Peyer's patch (tissue), 4 donors: Measurements from ENCODE around the gene GDI2. TPM values are rescaled to one million over a fixed set of nuclear protein-coding genes. Genes with fewer than 3 reads are reported as not detected.
"Not testable (repeated sequence)": the region's sequence is repeated elsewhere in the genome, so short reads cannot be mapped to it uniquely, and the experiment has no call there.

ENCODE experiments used
- DNase-seq, 3 donors: peaks; one replicate each; pipeline ENCODE4 v3.0.0-alpha.2; 2017 to 2019
- H3K27ac ChIP-seq, 4 donors: fragments of 200-600 bp; sonication (generic); one replicate each; pipeline ENCODE4 v1.5.1; 2016 to 2019
- H3K27me3 ChIP-seq, 2 donors: fragments of 200-600 bp; sonication (generic); one replicate each; pipeline ENCODE4 v1.5.1; 2019
- H3K36me3 ChIP-seq, 3 donors: fragments of 200-600 bp; sonication (generic); one replicate each; pipeline ENCODE4 v1.5.1; 2016 to 2019
- H3K4me1 ChIP-seq, 4 donors: fragments of 200-600 bp; sonication (generic); one replicate each; pipeline ENCODE4 v1.5.1; 2016 to 2019
- H3K4me3 ChIP-seq, 4 donors: fragments of 200-600 bp; sonication (generic); 1 replicate in 3 of 4; 2 replicates in 1 of 4; pipeline ENCODE4 v1.5.1; 2016 to 2019; ENCODE audit warnings: mild to moderate bottlenecking in 1 of 4
- H3K9me3 ChIP-seq, 4 donors: fragments of 200-600 bp; sonication (generic); one replicate each; pipeline ENCODE4 v1.5.1; 2016 to 2019; ENCODE audit warnings: mild to moderate bottlenecking in 1 of 4
- CTCF ChIP-seq, 6 experiments: fragments of 450-650 bp in 4 of 6; fragments of 200-600 bp in 2 of 6; sonication (generic) in 1 of 6; IDR thresholded peaks; one replicate each; pipeline ENCODE4 v1.5.1; 2017 to 2019; ENCODE audit warnings: antibody characterized with exemption in 6 of 6, mild to moderate bottlenecking in 3 of 6, moderate library complexity in 1 of 6
- POLR2A ChIP-seq, 2 donors: fragments of 450-650 bp; IDR thresholded peaks; one replicate each; pipeline ENCODE4 v1.5.1; 2017; ENCODE audit warnings: antibody characterized with exemption in 2 of 2, mild to moderate bottlenecking in 2 of 2, moderate library complexity in 2 of 2
- total RNA-seq, 4 donors: library from RNA; depleted of rRNA; stranded (reverse); fragments of >200 nt; gene quantifications; one replicate each; pipeline ENCODE4 v1.1.0, GENCODE V29; 2016

GDI2 gene
- total RNA-seq, 4 donors from 2014 or later: 182 to 326 (median 260) TPM

GRCh38 chr10:5854131-5854475, 40.9 kb upstream of the GDI2 start:
- H3K9me3 ChIP-seq: no peaks in the 10 kb centered on the region
- DNase-seq: no peak
- H3K27me3 ChIP-seq: no peaks in the 10 kb centered on the region
- no peak overlapping the region for H3K27ac ChIP-seq
- no peaks in the 10 kb centered on the region for H3K4me1 ChIP-seq
- TF ChIP-seq CTCF (IDR thresholded peaks at IDR 0.05): no peak
- H3K36me3 ChIP-seq: no peaks in the 10 kb centered on the region
- no peak overlapping the region for H3K4me3 ChIP-seq

DNA sequence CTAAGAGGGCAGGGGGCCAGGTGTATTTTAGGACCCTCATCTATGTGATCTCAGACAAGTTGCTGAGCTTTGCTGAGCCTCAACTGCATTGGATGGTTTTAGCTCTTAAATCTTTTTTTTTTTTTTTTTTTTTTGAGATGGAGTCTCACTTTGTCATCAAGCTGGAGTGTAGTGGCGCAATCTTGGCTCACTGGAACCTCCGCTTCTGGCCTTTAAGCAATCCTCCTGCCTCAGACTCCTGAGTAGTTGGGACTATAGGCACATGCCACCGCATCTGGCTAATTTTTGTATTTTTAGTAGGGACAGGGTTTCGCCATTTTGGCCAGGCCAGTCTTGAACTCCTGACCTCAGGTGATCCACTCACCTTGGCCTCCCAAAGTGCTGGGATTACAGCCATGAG, 33.4 kb upstream of the GDI2 start:
- H3K27ac ChIP-seq: peak overlapping the region in 1 of 4 donors; percentile 68
- H3K36me3 ChIP-seq: not testable (repeated sequence)

GRCh38 chr10:5844345-5845055, 31.3 kb upstream of the GDI2 start:
- Histone ChIP-seq H3K4me3 (no peak overlapping the region), H3K36me3 (no peaks in the 10 kb centered on the region), H3K9me3 (no peaks in the 10 kb centered on the region), H3K27ac (peak overlapping the region in 1 of 4 donors; percentile 68), H3K27me3 (no peaks in the 10 kb centered on the region), H3K4me1 (peaks cover 0 to 8% (median 3%) of the 10 kb centered on the region in 4 donors)
- TF ChIP-seq CTCF (IDR thresholded peaks at IDR 0.05) (no peak), POLR2A (IDR thresholded peaks at IDR 0.05) (no peak)
- DNase-seq: no peak

More for the DNA sequence above, 33.4 kb upstream of the GDI2 start:
- not testable (repeated sequence) for H3K27me3 ChIP-seq, H3K9me3 ChIP-seq, H3K4me3 ChIP-seq, H3K4me1 ChIP-seq, DNase-seq

- H3K27ac ChIP-seq: peak overlapping the region in 1 of 4 donors; percentile 68
- H3K36me3 ChIP-seq: no peaks in the 10 kb centered on the region
- no peaks in the 10 kb centered on the region for H3K9me3 ChIP-seq
- no peaks in the 10 kb centered on the region for H3K27me3 ChIP-seq
- TF ChIP-seq POLR2A (IDR thresholded peaks at IDR 0.05): no peak
- no peak for TF ChIP-seq CTCF (IDR thresholded peaks at IDR 0.05)
- no peak for DNase-seq
- no peak overlapping the region for H3K4me3 ChIP-seq
- peaks cover 0 to 8% (median 3%) of the 10 kb centered on the region in 4 donors for H3K4me1 ChIP-seq
Observed at GRCh38 chr10:5843686-5844344, 30.6 kb upstream of the GDI2 start.

DNA sequence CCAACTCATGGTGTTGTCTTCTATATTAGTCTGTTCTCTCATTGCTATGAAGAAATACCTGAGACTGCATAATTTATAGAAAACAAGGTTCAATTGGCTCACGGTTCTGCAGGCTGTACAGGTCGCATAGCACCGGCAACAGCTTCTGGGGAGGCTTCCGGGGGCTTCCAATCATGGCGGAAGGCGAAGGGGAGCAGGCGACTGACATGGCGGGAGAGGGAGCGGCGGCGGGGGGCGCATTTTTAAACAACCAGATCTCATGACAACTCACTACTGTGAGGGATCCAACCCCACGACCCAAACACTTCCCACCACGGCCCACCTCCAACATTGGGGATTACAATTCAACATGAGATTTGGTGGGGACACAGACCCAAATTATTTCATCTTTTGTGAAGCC, 28.7 kb upstream of the GDI2 start:
- H3K4me3 ChIP-seq: no peak overlapping the region
- peak overlapping the region in 1 of 4 donors; percentile 92 for H3K27ac ChIP-seq
- TF ChIP-seq POLR2A (IDR thresholded peaks at IDR 0.05) (no peak), CTCF (IDR thresholded peaks at IDR 0.05) (no peak)
- no peaks in the 10 kb centered on the region for H3K27me3 ChIP-seq
- H3K9me3 ChIP-seq: no peaks in the 10 kb centered on the region
- peaks cover 0 to 8% (median 3%) of the 10 kb centered on the region in 4 donors for H3K4me1 ChIP-seq
- H3K36me3 ChIP-seq: no peaks in the 10 kb centered on the region
- no peak for DNase-seq
